GM23338 (cell line): Measurements from ENCODE around the gene MOCS2. TPM values are rescaled to one million over a fixed set of nuclear protein-coding genes. Genes with fewer than 3 reads are reported as not detected.
A peak's percentile ranks its signal among the peaks of the same experiment; 100 is the strongest.

Experiments used
- ATAC-seq: fragments of 200-7000 bp; cut with Tn5 transposase; 3 replicates; pipeline ENCODE4 v1.9.1; 2020
- DNase-seq: peaks from one replicate; pipeline ENCODE4 v3.0.0-alpha.2; 2015; ENCODE audit warnings: low spot score
- H2AFZ ChIP-seq: fragments of 200-600 bp; sonication (generic); 2 replicates; pipeline ENCODE4 v1.8.0; 2016; ENCODE audit warnings: antibody characterized with exemption, mild to moderate bottlenecking, moderate library complexity
- H3F3A ChIP-seq: fragments of 200-600 bp; sonication (generic); replicated peaks from 2 replicates; pipeline ENCODE4 v1.8.0; 2017; ENCODE audit warnings: antibody characterized with exemption, mixed run types, low read depth
- H3K27ac ChIP-seq: fragments of 200-600 bp; sonication (generic); 2 replicates; pipeline ENCODE4 v1.6.1; 2016; ENCODE audit warnings: low read depth
- H3K27me3 ChIP-seq: fragments of 200-600 bp; sonication (generic); 2 replicates; pipeline ENCODE4 v1.8.0; 2016; ENCODE audit warnings: mild to moderate bottlenecking, mixed run types, moderate library complexity; ENCODE audit not compliant: insufficient read depth
- H3K36me3 ChIP-seq: fragments of 200-600 bp; sonication (generic); 2 replicates; pipeline ENCODE4 v1.8.0; 2016; ENCODE audit warnings: mild to moderate bottlenecking; ENCODE audit not compliant: insufficient read depth
- H3K4me1 ChIP-seq: fragments of 200-600 bp; sonication (generic); 2 replicates; pipeline ENCODE4 v1.8.0; 2016; ENCODE audit warnings: mild to moderate bottlenecking, moderate library complexity; ENCODE audit not compliant: insufficient read depth
- H3K4me2 ChIP-seq: fragments of 200-600 bp; sonication (generic); 2 replicates; pipeline ENCODE4 v1.7.1; 2017; ENCODE audit warnings: mixed run types
- H3K4me3 ChIP-seq: fragments of 200-600 bp; sonication (generic); 2 replicates; pipeline ENCODE4 v1.6.1; 2016; ENCODE audit warnings: mixed run types
- H3K79me2 ChIP-seq: fragments of 200-600 bp; sonication (generic); replicated peaks from 2 replicates; pipeline ENCODE4 v1.8.0; 2017; ENCODE audit warnings: mild to moderate bottlenecking; ENCODE audit not compliant: insufficient read depth
- H3K9me2 ChIP-seq: fragments of 200-600 bp; sonication (generic); 2 replicates; pipeline ENCODE4 v1.8.0; 2017; ENCODE audit not compliant: insufficient read depth
- H4K20me1 ChIP-seq: fragments of 200-600 bp; sonication (generic); replicated peaks from 2 replicates; pipeline ENCODE4 v1.8.0; 2017; ENCODE audit warnings: mild to moderate bottlenecking; ENCODE audit not compliant: insufficient read depth
- H3K27ac Mint-ChIP-seq: 2 replicates; pipeline ENCODE4 v1.8.0; 2020; ENCODE audit warnings: inconsistent platforms, mild to moderate bottlenecking, moderate library complexity, mixed read lengths
- H3K27me3 Mint-ChIP-seq: 3 replicates; pipeline ENCODE4 v1.8.0; 2022; ENCODE audit warnings: low read depth, mild to moderate bottlenecking, moderate library complexity, mixed read lengths, inconsistent platforms; ENCODE audit not compliant: insufficient read depth, poor library complexity
- H3K36me3 Mint-ChIP-seq: 3 replicates; pipeline ENCODE4 v1.8.0; 2021; ENCODE audit warnings: low read depth, mild to moderate bottlenecking, inconsistent platforms, moderate library complexity, mixed read lengths
- H3K4me1 Mint-ChIP-seq: 3 replicates; pipeline ENCODE4 v1.8.0; 2020; ENCODE audit warnings: mild to moderate bottlenecking, inconsistent platforms, mixed read lengths
- H3K4me3 Mint-ChIP-seq: 3 replicates; pipeline ENCODE4 v1.8.0; 2021; ENCODE audit warnings: moderate library complexity, mild to moderate bottlenecking, inconsistent platforms, mixed read lengths
- H3K9me3 Mint-ChIP-seq: 3 replicates; pipeline ENCODE4 v1.8.0; 2020; ENCODE audit warnings: moderate library complexity, mild to moderate bottlenecking, inconsistent platforms, mixed read lengths
- EZH2 ChIP-seq: fragments of 200-600 bp; sonication (generic); IDR thresholded peaks from one replicate; pipeline ENCODE4 v1.8.0; 2017; ENCODE audit warnings: antibody characterized with exemption, mild to moderate bottlenecking, low read depth; ENCODE audit not compliant: unreplicated experiment
- EZH2phosphoT487 ChIP-seq: fragments of 200-600 bp; sonication (generic); IDR thresholded peaks from one replicate; pipeline ENCODE4 v1.8.1; 2018; ENCODE audit warnings: antibody characterized with exemption; ENCODE audit not compliant: unreplicated experiment
- JUNB ChIP-seq: IDR thresholded peaks from one replicate; pipeline ENCODE4 v1.6.1; 2016; ENCODE audit warnings: antibody characterized with exemption; ENCODE audit not compliant: unreplicated experiment
- POLR2AphosphoS5 ChIP-seq: IDR thresholded peaks from 2 replicates; pipeline ENCODE4 v1.6.1; 2016; ENCODE audit warnings: antibody characterized with exemption, low read depth
- STAT1 ChIP-seq: IDR thresholded peaks from one replicate; pipeline ENCODE4 v1.6.1; 2016; ENCODE audit warnings: antibody characterized with exemption; ENCODE audit not compliant: unreplicated experiment
- ZNF462 ChIP-seq: fragments of 250-450 bp; sonication (Bioruptor Pico); IDR thresholded peaks from 2 replicates; pipeline ENCODE4 v1.5.0; 2020; ENCODE audit warnings: mild to moderate bottlenecking, moderate library complexity
- polyA plus RNA-seq: library from polyadenylated mRNA; unstranded; fragments of >200 nt; fragmentation: Nextera tagmentation; extraction: Ambion mirVana; gene quantifications from 2 replicates; pipeline ENCODE4 v1.2.1, GENCODE V29; 2016
- total RNA-seq: library from RNA; depleted of rRNA; stranded (reverse); fragments of >200 nt; shearing (Covaris generic); gene quantifications from 2 replicates; pipeline ENCODE4 v1.2.3, GENCODE V29; 2014
- TF ChIP-seq, protein P1 (sequence below), 2 experiments: fragments of 200-600 bp in 1 of 2; sonication (generic) in 1 of 2; conservative IDR thresholded peaks; 2 replicates each; pipeline versions ENCODE4 v1.5.1 to v1.6.1; 2016 to 2017; ENCODE audit warnings: antibody characterized with exemption in 2 of 2, low read depth in 2 of 2, mild to moderate bottlenecking in 2 of 2, moderate library complexity in 1 of 2

MOCS2 gene
- total and polyA plus RNA-seq, 2 experiments from 2014 or later, result 18.3 to 41.8 TPM

DNA sequence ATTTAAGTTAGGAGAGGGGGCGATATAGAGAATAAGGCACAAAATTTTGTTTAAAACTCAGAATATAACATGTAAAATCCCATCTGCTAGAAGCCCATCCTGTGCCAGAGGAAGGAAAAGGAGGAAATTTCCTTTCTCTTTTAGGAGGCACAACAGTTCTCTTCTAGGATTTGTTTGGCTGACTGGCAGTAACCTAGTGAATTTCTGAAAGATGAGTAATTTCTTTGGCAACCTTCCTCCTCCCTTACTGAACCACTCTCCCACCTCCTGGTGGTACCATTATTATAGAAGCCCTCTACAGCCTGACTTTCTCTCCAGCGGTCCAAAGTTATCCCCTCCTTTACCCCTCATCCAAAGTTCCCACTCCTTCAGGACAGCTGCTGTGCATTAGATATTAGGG, 18.3 kb downstream of the MOCS2 start:
- H3K4me1 ChIP-seq, result no peaks in the 10 kb centered on the region
- H3K4me2 ChIP-seq, result no peak overlapping the region
- TF ChIP-seq EZH2 (no peak), JUNB (no peak)
- TF ChIP-seq, protein P1, sequence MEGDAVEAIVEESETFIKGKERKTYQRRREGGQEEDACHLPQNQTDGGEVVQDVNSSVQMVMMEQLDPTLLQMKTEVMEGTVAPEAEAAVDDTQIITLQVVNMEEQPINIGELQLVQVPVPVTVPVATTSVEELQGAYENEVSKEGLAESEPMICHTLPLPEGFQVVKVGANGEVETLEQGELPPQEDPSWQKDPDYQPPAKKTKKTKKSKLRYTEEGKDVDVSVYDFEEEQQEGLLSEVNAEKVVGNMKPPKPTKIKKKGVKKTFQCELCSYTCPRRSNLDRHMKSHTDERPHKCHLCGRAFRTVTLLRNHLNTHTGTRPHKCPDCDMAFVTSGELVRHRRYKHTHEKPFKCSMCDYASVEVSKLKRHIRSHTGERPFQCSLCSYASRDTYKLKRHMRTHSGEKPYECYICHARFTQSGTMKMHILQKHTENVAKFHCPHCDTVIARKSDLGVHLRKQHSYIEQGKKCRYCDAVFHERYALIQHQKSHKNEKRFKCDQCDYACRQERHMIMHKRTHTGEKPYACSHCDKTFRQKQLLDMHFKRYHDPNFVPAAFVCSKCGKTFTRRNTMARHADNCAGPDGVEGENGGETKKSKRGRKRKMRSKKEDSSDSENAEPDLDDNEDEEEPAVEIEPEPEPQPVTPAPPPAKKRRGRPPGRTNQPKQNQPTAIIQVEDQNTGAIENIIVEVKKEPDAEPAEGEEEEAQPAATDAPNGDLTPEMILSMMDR (conservative IDR thresholded peaks at IDR 0.05; ENCODE audit: low read depth in 2 of 2), result 0 out of 4 replicates have a peak, but pooled peaks of 1 of the 2 experiments have one; percentile 11
- H3K79me2 ChIP-seq, result no peaks in the 10 kb centered on the region
- Mint-ChIP-seq H3K9me3 (no peaks in the 10 kb centered on the region), H3K27me3 (peaks cover 4% of the 10 kb centered on the region), H3K4me3 (no peak overlapping the region), H3K36me3 (no peaks in the 10 kb centered on the region), H3K4me1 (no peaks in the 10 kb centered on the region), H3K27ac (no peak overlapping the region)
- ATAC-seq (no peak), DNase-seq (no peak)
- H3K27ac ChIP-seq, result no peak overlapping the region
- no peak overlapping the region for H3K4me3 ChIP-seq
- H3K9me2 ChIP-seq, result no peaks in the 10 kb centered on the region
- H3F3A ChIP-seq, result no peaks in the 10 kb centered on the region
- H4K20me1 ChIP-seq, result no peaks in the 10 kb centered on the region
- no peak overlapping the region for H2AFZ ChIP-seq
- H3K36me3 ChIP-seq, result no peaks in the 10 kb centered on the region
- no peaks in the 10 kb centered on the region for H3K27me3 ChIP-seq

- no peak overlapping the region for H3K4me3 ChIP-seq
- H2AFZ ChIP-seq, result no peak overlapping the region
- H3K27ac ChIP-seq, result no peak overlapping the region
- Mint-ChIP-seq H3K27ac (no peak overlapping the region), H3K27me3 (no peaks in the 10 kb centered on the region), H3K36me3 (no peaks in the 10 kb centered on the region), H3K9me3 (no peaks in the 10 kb centered on the region), H3K4me1 (no peaks in the 10 kb centered on the region), H3K4me3 (no peak overlapping the region)
- H3K4me1 ChIP-seq, result no peaks in the 10 kb centered on the region
- H3F3A ChIP-seq, result no peaks in the 10 kb centered on the region
- no peak for DNase-seq
- no peak for TF ChIP-seq EZH2phosphoT487
- TF ChIP-seq JUNB, result no peak
- TF ChIP-seq STAT1, result no peak
- TF ChIP-seq ZNF462 (CRISPR knock-in tag), result no peak
- TF ChIP-seq POLR2AphosphoS5, result no peak
- no peak for TF ChIP-seq EZH2
- TF ChIP-seq, protein P1 (conservative IDR thresholded peaks at IDR 0.05; ENCODE audit: low read depth in 2 of 2), result no peak
- H3K9me2 ChIP-seq, result no peaks in the 10 kb centered on the region
- H3K27me3 ChIP-seq, result no peaks in the 10 kb centered on the region
- no peak overlapping the region for H3K4me2 ChIP-seq
- no peaks in the 10 kb centered on the region for H4K20me1 ChIP-seq
- H3K79me2 ChIP-seq, result no peaks in the 10 kb centered on the region
- no peaks in the 10 kb centered on the region for H3K36me3 ChIP-seq
- ATAC-seq, result no peak
These were observed 19.3 kb downstream of the MOCS2 start for GRCh38 chr5:53090229-53090628.
